Neural progenitor cell (in vitro differentiated cells): ENCODE data around the gene ATXN7. TPM values are rescaled to one million over a fixed set of nuclear protein-coding genes. Genes with fewer than 3 reads are reported as not detected.

ENCODE experiments used
- DNase-seq: peaks from one replicate; pipeline ENCODE4 v3.0.0-alpha.2; 2016; ENCODE audit warnings: low spot score
- H2AFZ ChIP-seq: fragments of 200-600 bp; sonication (generic); replicated peaks from 2 replicates; pipeline ENCODE4 v1.6.1; 2016; ENCODE audit warnings: antibody characterized with exemption
- H3F3A ChIP-seq: fragments of 200-600 bp; sonication (generic); 2 replicates; pipeline ENCODE4 v1.6.1; 2016; ENCODE audit warnings: antibody characterized with exemption, low read depth
- H3K27ac ChIP-seq: fragments of 200-600 bp; sonication (generic); 2 replicates; pipeline ENCODE4 v1.5.1; 2016; ENCODE audit warnings: mild to moderate bottlenecking
- H3K27me3 ChIP-seq: fragments of 200-600 bp; sonication (generic); 2 replicates; pipeline ENCODE4 v1.6.1; 2016; ENCODE audit warnings: mild to moderate bottlenecking, moderate library complexity
- H3K36me3 ChIP-seq: fragments of 200-600 bp; sonication (generic); 2 replicates; pipeline ENCODE4 v1.5.1; 2016
- H3K4me1 ChIP-seq: fragments of 200-600 bp; sonication (generic); 2 replicates; pipeline ENCODE4 v1.6.1; 2016; ENCODE audit warnings: mixed run types
- H3K4me2 ChIP-seq: fragments of 200-600 bp; sonication (generic); 2 replicates; pipeline ENCODE4 v1.6.1; 2016
- H3K4me3 ChIP-seq: fragments of 200-600 bp; sonication (generic); 2 replicates; pipeline ENCODE4 v1.5.1; 2016
- H3K79me2 ChIP-seq: fragments of 200-600 bp; sonication (generic); 2 replicates; pipeline ENCODE4 v1.6.1; 2016; ENCODE audit warnings: low read depth
- H3K9ac ChIP-seq: fragments of 200-600 bp; sonication (generic); 2 replicates; pipeline ENCODE4 v1.6.1; 2016
- H3K9me3 ChIP-seq: fragments of 200-600 bp; sonication (generic); 2 replicates; pipeline ENCODE4 v1.5.1; 2016; ENCODE audit warnings: low read depth
- H4K20me1 ChIP-seq: fragments of 200-600 bp; sonication (generic); 2 replicates; pipeline ENCODE4 v1.6.1; 2016; ENCODE audit warnings: low read depth
- H3K27ac Mint-ChIP-seq: 3 replicates; pipeline ENCODE4 v1.8.0; 2021; ENCODE audit warnings: mixed read lengths
- H3K27me3 Mint-ChIP-seq: 2 replicates; pipeline ENCODE4 v1.8.0; 2022; ENCODE audit warnings: low read depth, mild to moderate bottlenecking, inconsistent platforms, moderate library complexity, mixed read lengths; ENCODE audit not compliant: insufficient read depth
- H3K36me3 Mint-ChIP-seq: 3 replicates; pipeline ENCODE4 v1.8.0; 2021; ENCODE audit warnings: mixed read lengths
- H3K4me1 Mint-ChIP-seq: 3 replicates; pipeline ENCODE4 v1.8.0; 2021; ENCODE audit warnings: mixed read lengths
- H3K4me3 Mint-ChIP-seq: 3 replicates; pipeline ENCODE4 v1.8.0; 2021; ENCODE audit warnings: mild to moderate bottlenecking, moderate library complexity, mixed read lengths
- H3K9me3 Mint-ChIP-seq: 3 replicates; pipeline ENCODE4 v1.8.0; 2020; ENCODE audit warnings: mixed read lengths
- EZH2 ChIP-seq: fragments of 200-600 bp; sonication (generic); IDR thresholded peaks from 2 replicates; pipeline ENCODE4 v1.6.1; 2017; ENCODE audit warnings: antibody characterized with exemption, mild to moderate bottlenecking, moderate library complexity
- EZH2phosphoT487 ChIP-seq: fragments of 200-600 bp; sonication (generic); IDR thresholded peaks from 2 replicates; pipeline ENCODE4 v1.6.1; 2017; ENCODE audit warnings: antibody characterized with exemption
- total RNA-seq: library from RNA; depleted of rRNA; stranded (reverse); fragments of >200 nt; gene quantifications from 2 replicates; pipeline ENCODE4 v1.2.3, GENCODE V29; 2015; ENCODE audit warnings: low replicate concordance
- TF ChIP-seq, protein P1 (sequence below): fragments of 200-600 bp; sonication (generic); IDR thresholded peaks from 2 replicates; pipeline ENCODE4 v1.5.1; 2017; ENCODE audit warnings: antibody characterized with exemption, mild to moderate bottlenecking

ATXN7 gene
- total RNA-seq, 1 donor from 2014 or later = 30.4 TPM

DNA sequence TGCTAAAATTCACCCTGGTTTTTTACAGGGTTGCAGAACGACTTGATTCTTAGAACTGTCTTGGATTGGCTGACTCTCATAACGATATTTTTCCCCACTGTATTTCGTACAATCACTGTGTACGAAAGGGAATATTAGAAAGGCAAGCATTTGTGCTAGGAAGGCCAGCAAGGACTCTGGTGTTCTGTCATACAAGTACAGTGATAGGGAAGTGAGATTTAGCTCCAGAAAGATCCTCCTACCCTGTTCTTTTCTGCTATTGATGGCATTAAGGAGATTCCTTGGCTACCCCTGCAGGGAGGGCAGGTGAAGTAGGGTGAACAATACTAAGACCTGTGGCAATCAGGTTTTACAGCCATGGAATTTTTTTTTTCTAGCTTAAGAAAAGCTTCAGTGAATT, 102.3 kb downstream of the ATXN7 start:
- no peak overlapping the region for H3K27ac Mint-ChIP-seq
- Histone ChIP-seq H3K36me3 (no peaks in the 10 kb centered on the region), H4K20me1 (no peaks in the 10 kb centered on the region), H3K4me1 (peaks cover 78% of the 10 kb centered on the region), H3K27me3 (no peaks in the 10 kb centered on the region), H3K79me2 (peaks cover 62% of the 10 kb centered on the region), H3K27ac (peak overlapping the region; percentile 60), H3F3A (peaks cover 90% of the 10 kb centered on the region), H2AFZ (no peak overlapping the region), H3K9me3 (no peaks in the 10 kb centered on the region), H3K9ac (no peak overlapping the region), H3K4me2 (peak overlapping the region; percentile 91), H3K4me3 (no peak overlapping the region)
- H3K4me1 Mint-ChIP-seq = peaks cover 78% of the 10 kb centered on the region
- TF ChIP-seq, protein P1, sequence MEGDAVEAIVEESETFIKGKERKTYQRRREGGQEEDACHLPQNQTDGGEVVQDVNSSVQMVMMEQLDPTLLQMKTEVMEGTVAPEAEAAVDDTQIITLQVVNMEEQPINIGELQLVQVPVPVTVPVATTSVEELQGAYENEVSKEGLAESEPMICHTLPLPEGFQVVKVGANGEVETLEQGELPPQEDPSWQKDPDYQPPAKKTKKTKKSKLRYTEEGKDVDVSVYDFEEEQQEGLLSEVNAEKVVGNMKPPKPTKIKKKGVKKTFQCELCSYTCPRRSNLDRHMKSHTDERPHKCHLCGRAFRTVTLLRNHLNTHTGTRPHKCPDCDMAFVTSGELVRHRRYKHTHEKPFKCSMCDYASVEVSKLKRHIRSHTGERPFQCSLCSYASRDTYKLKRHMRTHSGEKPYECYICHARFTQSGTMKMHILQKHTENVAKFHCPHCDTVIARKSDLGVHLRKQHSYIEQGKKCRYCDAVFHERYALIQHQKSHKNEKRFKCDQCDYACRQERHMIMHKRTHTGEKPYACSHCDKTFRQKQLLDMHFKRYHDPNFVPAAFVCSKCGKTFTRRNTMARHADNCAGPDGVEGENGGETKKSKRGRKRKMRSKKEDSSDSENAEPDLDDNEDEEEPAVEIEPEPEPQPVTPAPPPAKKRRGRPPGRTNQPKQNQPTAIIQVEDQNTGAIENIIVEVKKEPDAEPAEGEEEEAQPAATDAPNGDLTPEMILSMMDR = no peak
- TF ChIP-seq EZH2phosphoT487 = no peak
- TF ChIP-seq EZH2 = no peak
- peaks cover 2% of the 10 kb centered on the region for H3K27me3 Mint-ChIP-seq
- no peak for DNase-seq
- H3K36me3 Mint-ChIP-seq = no peaks in the 10 kb centered on the region
- H3K4me3 Mint-ChIP-seq = no peak overlapping the region
- H3K9me3 Mint-ChIP-seq = no peaks in the 10 kb centered on the region

DNA sequence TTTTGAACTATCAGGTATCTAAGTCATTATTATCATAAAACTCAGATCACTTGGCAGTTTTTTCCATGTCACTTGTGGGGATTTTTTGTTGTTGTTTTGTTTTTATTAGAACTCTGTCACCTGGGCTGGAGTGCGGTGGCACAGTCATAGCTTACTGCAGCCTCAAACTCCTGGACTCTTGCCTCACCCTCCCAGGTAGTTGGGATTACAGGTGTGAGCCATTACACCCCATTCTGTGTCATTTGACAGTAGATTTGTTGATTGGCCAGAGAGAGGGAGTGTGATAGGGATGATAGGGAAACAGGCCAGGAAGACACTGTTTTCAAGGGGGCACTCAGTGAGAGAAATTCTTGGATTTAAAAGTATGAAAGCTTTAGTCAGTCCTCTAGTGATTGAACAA, 103.2 kb downstream of the ATXN7 start:
- Histone ChIP-seq H2AFZ (no peak overlapping the region), H3K9me3 (no peaks in the 10 kb centered on the region), H3K27me3 (no peaks in the 10 kb centered on the region), H3K9ac (no peak overlapping the region), H3K4me3 (no peak overlapping the region), H3F3A (peaks cover 97% of the 10 kb centered on the region), H3K27ac (peak overlapping the region; percentile 66), H3K79me2 (peaks cover 54% of the 10 kb centered on the region), H3K4me2 (peak overlapping the region; percentile 91), H4K20me1 (no peaks in the 10 kb centered on the region), H3K4me1 (peaks cover 86% of the 10 kb centered on the region), H3K36me3 (no peaks in the 10 kb centered on the region)
- H3K27me3 Mint-ChIP-seq = peaks cover 2% of the 10 kb centered on the region
- TF ChIP-seq EZH2 (no peak), EZH2phosphoT487 (no peak)
- TF ChIP-seq, protein P1 = no peak
- H3K4me1 Mint-ChIP-seq = peaks cover 83% of the 10 kb centered on the region
- no peak overlapping the region for H3K4me3 Mint-ChIP-seq
- DNase-seq = no peak
- H3K36me3 Mint-ChIP-seq = no peaks in the 10 kb centered on the region
- H3K9me3 Mint-ChIP-seq = no peaks in the 10 kb centered on the region
- H3K27ac Mint-ChIP-seq = peak overlapping the region; percentile 97

- no peaks in the 10 kb centered on the region for H3K27me3 ChIP-seq
- H3K4me3 ChIP-seq = peak overlapping the region; percentile 28
- no peaks in the 10 kb centered on the region for H3K9me3 ChIP-seq
- H3K36me3 ChIP-seq = no peaks in the 10 kb centered on the region
- peak overlapping the region; percentile 91 for H3K4me2 ChIP-seq
- H3K27ac ChIP-seq = peak overlapping the region; percentile 66
- H3F3A ChIP-seq = peaks cover 98% of the 10 kb centered on the region
- H2AFZ ChIP-seq = peak overlapping the region; percentile 15
- no peaks in the 10 kb centered on the region for H4K20me1 ChIP-seq
- H3K4me3 Mint-ChIP-seq = peak overlapping the region; percentile 56
- no peak overlapping the region for H3K9ac ChIP-seq
- H3K79me2 ChIP-seq = peaks cover 61% of the 10 kb centered on the region
- no peaks in the 10 kb centered on the region for H3K9me3 Mint-ChIP-seq
- peaks cover 94% of the 10 kb centered on the region for H3K4me1 Mint-ChIP-seq
- peaks cover 2% of the 10 kb centered on the region for H3K36me3 Mint-ChIP-seq
- TF ChIP-seq, protein P1 = no peak
- TF ChIP-seq EZH2 (no peak), EZH2phosphoT487 (no peak)
- peak overlapping the region; percentile 61 for H3K27ac Mint-ChIP-seq
- peak; percentile 52 for DNase-seq
- H3K4me1 ChIP-seq = peaks cover 96% of the 10 kb centered on the region
- peaks cover 2% of the 10 kb centered on the region for H3K27me3 Mint-ChIP-seq
Observed at GRCh38 chr3:63967675-63968611, 104.3 kb downstream of the ATXN7 start.
